Fibroblast of villous mesenchyme (primary cell): ENCODE data around the gene ADAMTS3. TPM values are rescaled to one million over a fixed set of nuclear protein-coding genes. Genes with fewer than 3 reads are reported as not detected.

ENCODE experiments used
- DNase-seq: peaks from one replicate; pipeline ENCODE4 v3.0.0-alpha.2; 2010; ENCODE audit warnings: low read depth
- H3K4me3 ChIP-seq: 2 replicates; pipeline ENCODE4 v1.5.1; 2011; ENCODE audit warnings: low read depth, mild to moderate bottlenecking, low read length
- total RNA-seq: library from RNA; depleted of rRNA; stranded (reverse); fragments of >200 nt; gene quantifications from 2 replicates; pipeline ENCODE4 v1.2.3, GENCODE V29; 2012
- TF ChIP-seq, protein P1 (sequence below): IDR thresholded peaks from 2 replicates; pipeline ENCODE4 v1.5.1; 2012; ENCODE audit warnings: low read depth, mild to moderate bottlenecking, low read length; ENCODE audit not compliant: insufficient read depth

The ADAMTS3 gene
- total RNA-seq, 1 donor = 3.0 TPM

DNA sequence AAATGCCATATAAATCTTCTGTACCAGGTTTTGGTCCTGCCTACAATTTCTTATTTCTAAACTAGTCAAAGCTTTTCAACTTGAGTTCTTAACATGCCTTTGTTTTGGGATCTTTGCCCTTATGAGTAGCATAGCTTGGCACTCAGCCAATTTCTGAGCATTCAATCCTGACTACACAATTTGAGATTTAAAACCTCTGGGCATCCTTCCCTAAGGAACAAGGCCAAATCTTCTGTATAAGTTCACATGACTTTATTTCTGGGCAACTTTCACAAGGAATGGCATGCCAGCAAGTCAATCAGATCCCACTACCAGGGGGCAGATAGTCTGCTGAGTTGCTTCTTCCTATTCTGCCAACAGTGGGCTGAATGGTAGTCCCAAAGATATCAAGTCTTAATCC, 254.2 kb downstream of the ADAMTS3 start:
- peak; percentile 34 for DNase-seq
- H3K4me3 ChIP-seq = no peak overlapping the region
- TF ChIP-seq, protein P1, sequence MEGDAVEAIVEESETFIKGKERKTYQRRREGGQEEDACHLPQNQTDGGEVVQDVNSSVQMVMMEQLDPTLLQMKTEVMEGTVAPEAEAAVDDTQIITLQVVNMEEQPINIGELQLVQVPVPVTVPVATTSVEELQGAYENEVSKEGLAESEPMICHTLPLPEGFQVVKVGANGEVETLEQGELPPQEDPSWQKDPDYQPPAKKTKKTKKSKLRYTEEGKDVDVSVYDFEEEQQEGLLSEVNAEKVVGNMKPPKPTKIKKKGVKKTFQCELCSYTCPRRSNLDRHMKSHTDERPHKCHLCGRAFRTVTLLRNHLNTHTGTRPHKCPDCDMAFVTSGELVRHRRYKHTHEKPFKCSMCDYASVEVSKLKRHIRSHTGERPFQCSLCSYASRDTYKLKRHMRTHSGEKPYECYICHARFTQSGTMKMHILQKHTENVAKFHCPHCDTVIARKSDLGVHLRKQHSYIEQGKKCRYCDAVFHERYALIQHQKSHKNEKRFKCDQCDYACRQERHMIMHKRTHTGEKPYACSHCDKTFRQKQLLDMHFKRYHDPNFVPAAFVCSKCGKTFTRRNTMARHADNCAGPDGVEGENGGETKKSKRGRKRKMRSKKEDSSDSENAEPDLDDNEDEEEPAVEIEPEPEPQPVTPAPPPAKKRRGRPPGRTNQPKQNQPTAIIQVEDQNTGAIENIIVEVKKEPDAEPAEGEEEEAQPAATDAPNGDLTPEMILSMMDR = no peak

DNA sequence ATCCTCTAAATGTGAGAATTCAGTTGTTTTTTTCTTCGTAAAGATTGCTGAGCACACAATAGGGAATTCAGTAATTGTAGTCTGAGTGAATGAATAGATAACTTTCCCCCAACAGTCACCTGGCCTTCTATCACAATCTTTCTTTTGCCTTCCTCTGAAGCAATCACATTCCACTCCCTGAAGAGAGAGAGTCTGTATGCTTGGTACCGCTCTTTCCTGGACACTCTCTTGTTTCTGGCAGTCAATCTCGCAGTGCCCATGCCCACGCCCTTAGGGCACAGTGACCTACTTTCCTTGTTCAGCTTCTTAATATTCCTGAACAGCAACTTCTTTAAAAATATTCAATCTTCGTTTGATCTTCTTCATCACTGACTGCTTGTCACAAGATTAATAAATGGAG, 255.9 kb downstream of the ADAMTS3 start:
- H3K4me3 ChIP-seq = no peak overlapping the region
- DNase-seq = no peak
- TF ChIP-seq, protein P1 = no peak

DNA sequence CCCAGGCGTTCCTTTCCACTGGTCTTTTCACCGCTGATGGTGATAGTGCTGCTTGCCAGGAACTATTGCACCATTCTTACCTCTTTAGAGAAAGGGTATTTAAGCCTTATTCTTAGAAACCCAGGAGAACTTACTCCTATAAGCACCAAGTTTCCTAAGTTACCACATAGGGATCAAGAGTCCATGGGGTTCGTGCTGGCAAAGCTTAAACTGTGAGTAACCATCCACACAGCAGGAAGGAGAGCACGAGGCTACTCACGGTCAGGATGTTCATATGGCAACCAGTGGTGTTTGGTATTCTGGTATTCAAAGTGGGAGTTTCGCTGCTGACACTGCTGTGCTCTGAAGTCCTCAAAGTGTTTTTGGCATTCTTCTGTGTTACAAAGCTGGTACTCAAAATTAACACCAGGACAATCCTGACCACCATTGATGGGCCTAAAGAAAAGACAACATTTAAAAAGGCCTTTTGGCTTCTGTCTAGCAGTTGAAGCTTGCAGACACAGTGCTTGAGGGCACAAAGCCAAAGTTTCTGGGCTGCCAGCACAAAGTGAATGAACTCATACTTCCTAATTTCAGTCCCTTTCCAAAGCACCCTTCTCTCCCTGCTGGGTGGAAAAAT, 256.9 kb downstream of the ADAMTS3 start:
- TF ChIP-seq, protein P1 = no peak
- DNase-seq = peak; percentile 68
- H3K4me3 ChIP-seq = no peak overlapping the region

DNA sequence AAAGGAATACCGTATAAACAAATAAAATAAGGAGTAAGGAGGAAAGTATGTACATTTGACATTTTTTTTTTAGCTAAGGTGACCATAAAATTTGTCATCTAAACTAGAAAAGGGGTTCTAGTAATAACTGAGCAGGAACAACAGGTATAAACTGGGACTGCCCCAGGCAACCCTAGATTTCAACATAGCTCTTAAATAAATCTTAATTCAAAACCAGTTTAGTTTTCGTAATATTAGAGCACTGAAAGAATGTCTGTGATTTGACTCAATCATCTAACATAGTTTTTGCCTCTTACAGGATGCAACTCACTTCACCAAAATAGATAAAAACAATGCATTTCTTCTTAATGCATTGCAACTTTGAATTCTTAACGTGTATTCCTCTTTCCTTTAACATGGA, 257.7 kb downstream of the ADAMTS3 start:
- TF ChIP-seq, protein P1 = no peak
- no peak overlapping the region for H3K4me3 ChIP-seq
- no peak for DNase-seq

DNA sequence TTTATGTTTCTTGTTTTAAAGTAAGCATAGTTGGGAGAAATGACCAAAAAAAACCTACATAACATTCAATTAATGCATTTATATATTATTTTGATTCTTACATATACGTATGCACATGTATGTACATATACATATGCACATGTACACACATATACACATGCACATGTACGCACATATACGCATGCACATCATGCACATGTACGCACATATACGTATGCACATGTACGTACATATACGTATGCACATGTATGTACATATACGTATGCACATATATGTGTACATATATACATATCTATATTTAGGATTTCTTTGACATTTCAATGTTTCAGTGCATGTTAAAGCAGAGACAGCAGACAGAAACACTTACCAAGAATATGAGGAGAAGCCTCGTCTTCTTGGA, 263.4 kb downstream of the ADAMTS3 start:
- DNase-seq = no peak
- TF ChIP-seq, protein P1 = no peak
- no peak overlapping the region for H3K4me3 ChIP-seq

DNA sequence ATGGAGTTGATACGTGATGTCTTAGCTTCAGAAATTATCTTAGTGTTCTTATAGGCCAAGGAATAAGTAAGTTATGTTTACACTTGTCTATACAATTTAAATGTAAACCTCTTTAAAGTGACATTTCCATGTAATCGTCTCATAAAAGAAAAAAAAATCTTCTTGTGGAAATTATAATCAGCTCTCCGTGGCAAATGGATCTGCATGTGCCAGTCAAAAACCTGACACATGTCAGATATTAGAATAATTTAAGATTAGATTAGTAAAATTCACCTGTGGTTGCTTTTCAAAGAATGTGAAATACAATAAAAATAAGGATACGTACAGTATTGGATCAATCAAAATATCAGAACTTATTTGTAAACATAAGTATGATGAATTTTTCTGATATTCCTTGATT, 263.9 kb downstream of the ADAMTS3 start:
- DNase-seq = no peak
- H3K4me3 ChIP-seq = no peak overlapping the region
- TF ChIP-seq, protein P1 = no peak

DNA sequence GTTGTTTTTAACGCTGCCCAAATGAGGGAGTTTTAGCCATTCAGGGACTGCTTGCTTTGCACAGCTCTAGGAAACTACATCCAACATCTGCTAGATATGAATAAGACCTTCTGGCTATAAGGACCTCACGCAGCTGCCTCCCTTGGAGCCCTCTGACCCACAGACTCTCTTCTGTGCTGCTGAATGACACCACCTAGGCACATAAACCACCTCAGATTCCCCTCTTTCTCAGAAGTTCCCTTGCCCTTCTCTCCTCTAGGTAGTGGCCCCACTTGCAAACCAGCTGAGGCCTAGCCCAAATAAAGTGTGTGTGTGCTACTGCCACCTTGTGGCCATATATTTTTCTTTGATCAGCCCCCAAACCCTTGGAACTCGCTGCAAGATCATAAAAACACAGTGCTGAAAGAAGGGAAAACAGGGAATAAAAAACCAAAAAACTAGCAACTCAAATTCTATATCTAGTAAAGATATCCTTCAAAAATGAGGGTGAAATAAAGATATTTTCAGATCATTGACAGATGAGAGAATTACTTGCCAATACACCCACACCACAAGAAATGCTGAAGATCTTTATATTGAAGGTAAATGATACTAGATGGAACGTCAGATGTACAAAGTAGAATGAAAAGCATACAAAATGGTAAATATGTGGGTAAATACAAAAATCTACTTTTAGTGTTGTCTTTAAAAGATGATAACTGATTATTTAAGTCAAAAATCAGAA, 265.9 kb downstream of the ADAMTS3 start:
- peak; percentile 45 for DNase-seq
- H3K4me3 ChIP-seq = no peak overlapping the region
- TF ChIP-seq, protein P1 = peak; percentile 73
